ENCODE results near the gene XPR1.
"Not testable (repeated sequence)": the region's sequence is repeated elsewhere in the genome, so short reads cannot be mapped to it uniquely, and the experiment has no call there.

Gene XPR1

DNA sequence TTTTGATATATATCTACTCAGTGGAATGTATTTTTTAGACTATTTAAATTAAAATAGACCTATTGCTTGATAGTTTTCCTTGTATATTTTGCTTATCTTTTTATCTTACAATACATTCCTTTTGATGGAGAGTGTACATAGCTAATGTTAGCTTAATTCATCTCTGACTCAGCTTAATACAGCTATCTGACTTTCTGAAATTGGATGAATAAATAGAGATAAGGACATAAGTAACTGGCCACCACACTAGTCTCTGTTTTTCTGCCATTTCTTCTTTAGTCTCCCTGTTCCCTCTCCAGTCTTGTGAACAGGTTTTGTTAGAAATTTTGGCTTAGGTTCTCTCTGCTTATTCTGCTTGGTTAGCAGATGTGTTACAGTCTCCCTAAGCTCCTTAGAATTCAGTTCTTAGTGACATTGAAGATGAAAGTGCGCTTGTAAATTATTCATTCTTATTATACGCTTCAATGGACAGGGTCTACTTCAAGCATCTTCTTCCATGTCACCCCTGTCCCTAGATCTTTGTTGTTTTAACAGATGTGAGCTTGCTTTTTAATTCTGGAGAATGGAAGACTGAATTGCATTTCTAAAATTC, 59.6 kb downstream of the XPR1 start:
- Mint-ChIP-seq H3K4me1 (ENCODE audit: low read depth) (no peaks in the 10 kb centered on the region), H3K27ac (no peak overlapping the region), H3K9me3 (peaks cover 6% of the 10 kb centered on the region), H3K36me3 (ENCODE audit: low read depth) (peaks cover under 1% of the 10 kb centered on the region), H3K27me3 (ENCODE audit: low read depth) (no peaks in the 10 kb centered on the region), H3K4me3 (no peak overlapping the region)
- no peak for DNase-seq (ENCODE audit: low spot score)

DNA sequence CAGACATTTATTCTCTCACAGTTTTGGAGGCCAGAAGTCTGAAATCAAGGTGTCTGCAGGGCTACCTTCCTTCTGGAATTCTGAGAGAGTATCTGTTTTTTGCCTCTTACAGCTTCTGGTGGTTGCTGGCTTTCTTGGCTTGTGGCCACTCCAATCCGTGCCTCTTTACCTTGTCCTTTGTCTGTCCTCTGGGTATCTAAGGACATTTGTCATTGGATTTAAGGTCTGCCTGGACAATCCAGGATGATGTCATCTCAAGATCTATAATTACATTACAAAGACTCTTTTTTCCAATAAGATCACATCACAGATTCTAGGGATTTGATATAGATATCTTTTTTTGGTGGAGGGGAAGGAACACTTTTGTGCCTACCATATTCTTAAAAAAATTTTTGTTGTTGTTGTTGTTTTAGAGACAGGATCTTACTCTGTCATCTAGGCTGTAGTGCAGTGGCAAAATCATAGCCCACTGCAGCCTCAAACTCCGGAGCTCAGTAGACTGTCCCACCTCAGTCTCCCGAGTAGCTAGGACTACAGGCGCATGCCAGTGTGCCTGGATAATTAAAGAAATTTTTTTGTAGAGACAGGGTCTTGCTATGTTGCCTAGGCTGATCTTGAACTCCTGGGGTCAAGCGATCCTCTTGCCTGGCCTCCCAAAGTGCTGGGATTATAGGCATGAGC, 61.9 kb downstream of the XPR1 start:
- no peak for DNase-seq (ENCODE audit: low spot score)
- H3K4me3 Mint-ChIP-seq, result no peak overlapping the region
- H3K36me3 Mint-ChIP-seq (ENCODE audit: low read depth), result peaks cover 7% of the 10 kb centered on the region
- no peak overlapping the region for H3K27ac Mint-ChIP-seq
- no peaks in the 10 kb centered on the region for H3K27me3 Mint-ChIP-seq (ENCODE audit: low read depth)
- H3K4me1 Mint-ChIP-seq (ENCODE audit: low read depth), result no peaks in the 10 kb centered on the region
- H3K9me3 Mint-ChIP-seq, result peaks cover 27% of the 10 kb centered on the region

DNA sequence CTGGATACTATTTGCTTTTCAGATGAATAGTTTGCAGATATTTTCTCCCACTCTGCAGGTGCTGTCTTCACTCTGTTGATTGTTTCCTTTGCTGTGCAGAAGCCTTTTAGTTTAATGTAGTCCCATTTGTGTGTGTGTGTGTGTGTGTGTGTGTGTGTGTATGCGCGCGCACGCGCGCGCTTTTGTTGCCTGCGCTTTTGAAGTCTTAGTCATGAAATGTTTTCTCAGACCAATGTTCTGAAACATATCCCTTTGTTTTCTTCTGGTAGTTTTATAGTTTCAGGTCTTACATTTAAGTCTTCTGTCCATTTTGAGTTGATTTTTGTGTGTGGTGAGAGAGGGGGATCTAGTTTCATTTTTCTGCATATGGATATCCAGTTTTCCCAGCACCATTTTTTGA, 63.5 kb downstream of the XPR1 start:
- Mint-ChIP-seq H3K27ac (no peak overlapping the region), H3K27me3 (ENCODE audit: low read depth) (no peaks in the 10 kb centered on the region), H3K36me3 (ENCODE audit: low read depth) (peaks cover 9% of the 10 kb centered on the region), H3K4me3 (no peak overlapping the region), H3K4me1 (ENCODE audit: low read depth) (no peaks in the 10 kb centered on the region), H3K9me3 (peaks cover 29% of the 10 kb centered on the region)
- no peak for DNase-seq (ENCODE audit: low spot score)

DNA sequence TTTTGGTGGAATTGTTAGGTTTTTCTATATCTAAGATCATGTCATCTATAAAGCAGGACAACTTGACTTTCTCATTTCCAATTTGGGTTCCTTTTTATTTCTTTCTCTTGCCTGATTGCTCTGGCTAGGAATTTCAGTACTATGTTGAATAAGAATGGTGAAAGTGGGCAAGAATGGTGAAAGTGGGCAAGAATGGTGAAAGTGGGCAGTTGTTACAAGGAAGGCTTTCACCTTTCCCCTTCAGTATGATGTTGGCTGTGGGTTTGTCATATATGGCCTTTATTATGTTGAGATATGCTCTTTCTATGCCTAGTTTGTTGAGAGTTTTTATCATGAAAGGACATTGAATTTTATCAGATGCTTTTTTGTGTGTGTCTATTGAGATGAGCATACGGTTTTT, 64.5 kb downstream of the XPR1 start:
- Mint-ChIP-seq H3K4me1 (ENCODE audit: low read depth) (no peaks in the 10 kb centered on the region), H3K4me3 (no peak overlapping the region), H3K9me3 (peaks cover 29% of the 10 kb centered on the region), H3K36me3 (ENCODE audit: low read depth) (peaks cover 9% of the 10 kb centered on the region), H3K27ac (no peak overlapping the region), H3K27me3 (ENCODE audit: low read depth) (no peaks in the 10 kb centered on the region)
- no peak for DNase-seq (ENCODE audit: low spot score)

DNA sequence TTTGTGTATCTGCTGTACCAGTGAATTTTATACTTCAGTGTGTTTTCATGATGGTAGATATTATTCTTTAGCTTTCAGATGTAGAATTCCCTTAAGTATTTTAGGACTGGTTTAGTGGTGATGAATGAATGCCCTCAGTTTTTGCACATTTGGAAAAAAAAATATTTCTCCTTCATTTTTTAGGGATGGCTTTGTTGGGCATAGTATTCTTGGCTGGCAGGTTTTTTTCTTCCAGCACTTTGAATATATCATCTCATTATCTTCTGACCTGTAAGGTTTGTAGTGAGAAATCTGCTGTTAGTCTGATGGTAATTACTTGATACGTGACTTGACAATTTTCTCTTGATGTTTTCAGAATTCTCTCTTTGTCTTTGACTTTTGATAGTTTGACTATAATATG, 66.8 kb downstream of the XPR1 start:
- peaks cover 38% of the 10 kb centered on the region for H3K9me3 Mint-ChIP-seq
- H3K4me3 Mint-ChIP-seq, result no peak overlapping the region
- H3K27ac Mint-ChIP-seq, result no peak overlapping the region
- no peaks in the 10 kb centered on the region for H3K4me1 Mint-ChIP-seq (ENCODE audit: low read depth)
- no peaks in the 10 kb centered on the region for H3K27me3 Mint-ChIP-seq (ENCODE audit: low read depth)
- peaks cover 15% of the 10 kb centered on the region for H3K36me3 Mint-ChIP-seq (ENCODE audit: low read depth)
- DNase-seq (ENCODE audit: low spot score), result no peak

DNA sequence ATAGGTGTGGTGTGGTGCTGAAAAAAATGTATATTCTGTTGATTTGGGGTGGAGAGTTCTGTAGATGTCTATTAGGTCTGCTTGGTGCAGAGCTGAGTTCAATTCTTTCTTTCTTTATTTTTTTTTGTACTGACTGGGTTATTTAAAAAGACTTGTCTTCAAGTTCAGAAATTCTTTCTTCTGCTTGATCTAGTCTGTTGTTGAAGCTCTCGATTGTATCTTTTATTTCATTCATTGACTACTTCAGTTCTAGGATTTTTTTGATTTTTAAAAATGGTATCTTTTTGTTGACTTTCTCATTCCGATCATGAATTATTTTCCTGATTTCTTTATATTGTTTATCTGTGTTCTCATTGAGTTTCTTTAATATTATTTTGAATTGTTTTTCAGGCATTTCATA, 70.6 kb downstream of the XPR1 start:
- Mint-ChIP-seq H3K36me3 (ENCODE audit: low read depth) (peaks cover 13% of the 10 kb centered on the region), H3K9me3 (peaks cover 23% of the 10 kb centered on the region)
- H3K27ac Mint-ChIP-seq; H3K4me3 Mint-ChIP-seq; H3K4me1 Mint-ChIP-seq (ENCODE audit: low read depth); H3K27me3 Mint-ChIP-seq (ENCODE audit: low read depth); DNase-seq (ENCODE audit: low spot score): not testable (repeated sequence)

DNA sequence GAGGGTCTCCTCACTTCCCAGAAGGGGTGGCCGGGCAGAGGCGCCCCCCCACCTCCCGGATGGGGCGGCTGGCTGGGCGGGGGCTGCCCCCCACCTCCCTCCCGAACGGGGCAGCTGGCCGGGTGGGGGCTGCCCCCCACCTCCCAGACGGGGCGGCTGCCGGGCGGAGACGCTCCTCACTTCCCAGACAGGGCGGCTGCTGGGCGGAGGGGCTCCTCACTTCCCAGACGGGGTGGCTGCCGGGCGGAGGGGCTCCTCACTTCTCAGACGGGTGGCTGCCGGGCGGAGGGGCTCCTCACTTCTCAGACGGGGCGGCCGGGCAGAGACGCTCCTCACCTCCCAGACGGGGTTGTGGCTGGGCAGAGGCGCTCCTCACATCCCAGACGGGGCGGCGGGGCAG, 78.9 kb downstream of the XPR1 start:
- not testable (repeated sequence) for H3K27ac Mint-ChIP-seq; DNase-seq (ENCODE audit: low spot score); H3K27me3 Mint-ChIP-seq (ENCODE audit: low read depth); H3K4me1 Mint-ChIP-seq (ENCODE audit: low read depth); H3K36me3 Mint-ChIP-seq (ENCODE audit: low read depth); H3K4me3 Mint-ChIP-seq
- H3K9me3 Mint-ChIP-seq, result peaks cover 26% of the 10 kb centered on the region

DNA sequence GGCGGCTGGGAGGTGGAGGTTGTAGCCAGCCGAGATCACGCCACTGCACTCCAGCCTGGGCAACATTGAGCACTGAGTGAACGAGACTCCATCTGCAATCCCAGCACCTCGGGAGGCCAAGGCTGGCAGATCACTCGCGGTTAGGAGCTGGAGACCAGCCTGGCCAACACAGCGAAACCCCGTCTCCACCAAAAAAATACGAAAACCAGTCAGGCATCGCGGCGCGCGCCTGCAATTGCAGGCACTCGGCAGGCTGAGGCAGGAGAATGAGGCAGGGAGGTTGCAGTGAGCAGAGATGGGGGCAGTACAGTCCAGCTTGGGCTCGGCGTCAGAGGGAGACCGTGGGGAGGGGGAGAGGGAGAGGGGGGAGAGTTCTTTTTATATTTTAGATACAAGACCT, 79.4 kb downstream of the XPR1 start:
- H3K4me3 Mint-ChIP-seq; H3K27ac Mint-ChIP-seq; H3K27me3 Mint-ChIP-seq (ENCODE audit: low read depth); DNase-seq (ENCODE audit: low spot score); H3K4me1 Mint-ChIP-seq (ENCODE audit: low read depth); H3K36me3 Mint-ChIP-seq (ENCODE audit: low read depth): not testable (repeated sequence)
- H3K9me3 Mint-ChIP-seq, result peaks cover 26% of the 10 kb centered on the region

DNA sequence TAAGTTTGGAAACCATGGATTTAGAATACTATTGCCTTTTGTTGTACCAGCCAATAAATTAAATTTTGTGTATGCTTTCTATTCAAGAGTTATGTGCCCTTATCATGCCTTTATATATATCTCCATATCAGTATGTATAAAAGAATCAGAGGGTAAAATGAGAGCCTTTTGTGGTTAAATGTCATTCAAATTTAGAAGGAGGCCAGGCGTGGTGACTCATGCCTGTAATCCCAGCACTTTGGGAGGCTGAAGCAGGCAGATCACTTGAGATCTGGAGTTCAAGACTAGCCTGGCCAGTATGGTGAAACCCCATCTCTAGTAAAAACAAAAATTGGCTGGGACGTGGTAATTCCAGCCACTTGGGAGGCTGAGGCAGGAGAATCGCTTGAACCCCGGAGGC, 88.9 kb downstream of the XPR1 start:
- Mint-ChIP-seq H3K36me3 (ENCODE audit: low read depth) (no peaks in the 10 kb centered on the region), H3K4me3 (no peak overlapping the region)
- DNase-seq (ENCODE audit: low spot score), result no peak

DNA sequence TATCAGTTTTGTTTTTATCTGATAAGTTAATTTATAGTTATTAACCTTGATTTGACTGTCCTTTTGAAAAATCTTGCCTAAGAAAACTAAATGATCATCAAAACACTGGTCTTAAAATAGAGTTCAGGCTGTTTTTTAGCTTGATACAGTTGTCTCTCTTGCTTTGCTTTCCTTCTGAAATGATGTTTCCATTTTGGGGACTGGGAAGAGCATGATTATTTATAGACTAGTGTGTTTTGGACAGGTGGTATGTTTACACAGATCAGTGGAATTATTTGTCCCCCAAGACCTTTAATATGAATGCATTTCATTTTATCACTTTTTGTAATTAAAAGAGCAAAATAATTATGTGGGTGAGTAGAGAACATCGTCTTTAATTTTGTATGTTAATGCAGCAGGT, 90.8 kb downstream of the XPR1 start:
- no peaks in the 10 kb centered on the region for H3K27me3 Mint-ChIP-seq (ENCODE audit: low read depth)
- no peak for DNase-seq (ENCODE audit: low spot score)
- H3K36me3 Mint-ChIP-seq (ENCODE audit: low read depth), result no peaks in the 10 kb centered on the region
- peaks cover 4% of the 10 kb centered on the region for H3K9me3 Mint-ChIP-seq
- no peak overlapping the region for H3K27ac Mint-ChIP-seq
- no peak overlapping the region for H3K4me3 Mint-ChIP-seq
- no peaks in the 10 kb centered on the region for H3K4me1 Mint-ChIP-seq (ENCODE audit: low read depth)

More for the DNA sequence above, 88.9 kb downstream of the XPR1 start:
- no peaks in the 10 kb centered on the region for H3K4me1 Mint-ChIP-seq (ENCODE audit: low read depth)
- H3K27ac Mint-ChIP-seq, result no peak overlapping the region
- no peaks in the 10 kb centered on the region for H3K27me3 Mint-ChIP-seq (ENCODE audit: low read depth)
- H3K9me3 Mint-ChIP-seq, result peaks cover 4% of the 10 kb centered on the region

DNA sequence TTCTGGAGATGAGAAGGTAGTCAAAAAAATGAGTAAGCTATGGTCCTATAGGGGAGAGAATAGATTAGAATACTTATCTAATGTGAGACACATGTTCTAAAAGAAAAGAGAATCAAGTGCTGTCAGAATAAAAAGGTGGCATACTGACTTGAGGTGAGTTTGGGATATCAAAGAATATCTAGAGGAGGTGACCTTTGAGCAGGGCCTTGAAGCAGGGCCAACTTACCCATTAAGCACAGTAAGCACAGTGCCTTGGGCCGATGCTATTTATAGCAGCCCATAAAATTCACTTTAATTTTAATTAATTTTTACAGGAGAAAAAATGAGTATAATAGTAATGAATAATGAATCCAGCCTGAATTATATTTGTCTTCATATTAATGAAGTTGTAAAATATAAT, 92.2 kb downstream of the XPR1 start:
- H3K36me3 Mint-ChIP-seq (ENCODE audit: low read depth), result peaks cover 4% of the 10 kb centered on the region
- H3K9me3 Mint-ChIP-seq, result peaks cover 14% of the 10 kb centered on the region
- H3K4me3 Mint-ChIP-seq, result no peak overlapping the region
- no peaks in the 10 kb centered on the region for H3K27me3 Mint-ChIP-seq (ENCODE audit: low read depth)
- DNase-seq (ENCODE audit: low spot score), result no peak
- no peak overlapping the region for H3K27ac Mint-ChIP-seq
- H3K4me1 Mint-ChIP-seq (ENCODE audit: low read depth), result no peaks in the 10 kb centered on the region

DNA sequence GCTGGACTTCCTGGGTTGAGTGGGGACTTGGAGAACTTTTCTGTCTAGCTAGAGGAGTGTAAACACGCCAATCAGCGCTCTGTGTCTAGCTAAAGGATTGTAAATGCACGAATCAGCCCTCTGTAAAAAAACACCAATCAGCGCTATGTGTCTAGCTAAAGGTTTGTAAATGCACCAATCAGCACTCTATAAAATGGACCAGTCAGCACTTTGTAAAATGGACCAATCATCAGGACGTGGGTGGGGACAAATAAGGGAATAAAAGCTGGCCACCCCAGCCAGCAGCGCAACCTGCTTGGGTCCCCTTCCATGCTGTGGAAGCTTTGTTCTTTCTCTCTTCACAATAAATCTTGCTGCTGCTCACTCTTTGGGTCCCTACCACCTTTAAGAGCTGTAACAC, 94.2 kb downstream of the XPR1 start:
- not testable (repeated sequence) for H3K4me3 Mint-ChIP-seq; H3K27me3 Mint-ChIP-seq (ENCODE audit: low read depth); H3K4me1 Mint-ChIP-seq (ENCODE audit: low read depth); DNase-seq (ENCODE audit: low spot score); H3K36me3 Mint-ChIP-seq (ENCODE audit: low read depth); H3K27ac Mint-ChIP-seq
- peaks cover 34% of the 10 kb centered on the region for H3K9me3 Mint-ChIP-seq

DNA sequence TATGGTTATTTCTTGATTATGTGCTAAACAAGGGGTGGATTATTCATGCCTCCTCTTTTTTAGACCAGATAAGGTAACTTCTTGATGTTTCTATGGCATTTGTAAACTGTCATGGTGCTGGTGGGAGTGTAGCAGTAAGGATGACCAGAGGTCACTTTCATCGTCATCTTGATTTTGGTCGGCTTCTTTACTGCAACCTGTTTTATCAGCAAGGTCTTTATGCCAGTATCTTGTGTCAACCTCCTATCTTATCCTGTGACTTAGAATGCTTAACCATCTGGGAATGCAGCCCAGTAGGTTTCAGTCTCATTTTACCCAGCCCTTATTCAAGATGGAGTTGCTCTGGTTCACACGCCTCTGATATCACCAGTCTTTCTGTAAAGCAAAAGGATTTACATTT, 95.9 kb downstream of the XPR1 start:
- not testable (repeated sequence) for H3K4me1 Mint-ChIP-seq (ENCODE audit: low read depth); H3K27me3 Mint-ChIP-seq (ENCODE audit: low read depth); H3K27ac Mint-ChIP-seq; H3K36me3 Mint-ChIP-seq (ENCODE audit: low read depth); H3K4me3 Mint-ChIP-seq; DNase-seq (ENCODE audit: low spot score)
- H3K9me3 Mint-ChIP-seq, result peaks cover 45% of the 10 kb centered on the region

DNA sequence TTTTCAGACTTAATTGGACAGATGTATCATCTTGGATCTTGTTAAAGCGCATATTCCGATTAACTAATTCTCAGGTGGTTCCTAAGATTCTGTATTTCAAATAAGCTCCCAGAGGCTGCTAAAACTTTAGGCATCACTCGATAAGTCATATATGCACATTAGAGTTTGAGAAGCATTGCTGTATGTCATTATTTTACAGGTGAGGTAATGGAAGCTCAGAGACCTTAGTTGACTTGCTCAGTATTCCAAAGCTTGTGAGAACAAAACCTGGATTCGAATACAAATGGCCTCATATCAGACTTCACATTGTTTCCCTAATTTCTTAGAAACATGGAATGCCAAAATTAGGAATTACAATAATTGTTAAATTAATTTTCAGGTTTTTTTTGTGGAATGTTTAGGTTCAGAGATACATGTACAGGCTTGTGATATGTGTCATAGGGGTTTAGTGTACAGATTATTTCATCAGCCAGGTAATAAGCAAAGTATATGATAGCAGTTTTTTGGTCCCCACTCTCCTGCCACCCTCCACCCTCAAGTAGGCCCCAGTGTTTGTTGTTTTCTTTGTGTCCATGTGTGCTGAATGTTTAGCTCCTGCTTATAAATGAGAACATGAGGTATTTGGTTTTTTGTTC, 96.8 kb downstream of the XPR1 start:
- peaks cover 51% of the 10 kb centered on the region for H3K9me3 Mint-ChIP-seq
- H3K27ac Mint-ChIP-seq, result no peak overlapping the region
- no peaks in the 10 kb centered on the region for H3K4me1 Mint-ChIP-seq (ENCODE audit: low read depth)
- no peaks in the 10 kb centered on the region for H3K27me3 Mint-ChIP-seq (ENCODE audit: low read depth)
- no peak for DNase-seq (ENCODE audit: low spot score)
- no peak overlapping the region for H3K4me3 Mint-ChIP-seq
- peaks cover 7% of the 10 kb centered on the region for H3K36me3 Mint-ChIP-seq (ENCODE audit: low read depth)

DNA sequence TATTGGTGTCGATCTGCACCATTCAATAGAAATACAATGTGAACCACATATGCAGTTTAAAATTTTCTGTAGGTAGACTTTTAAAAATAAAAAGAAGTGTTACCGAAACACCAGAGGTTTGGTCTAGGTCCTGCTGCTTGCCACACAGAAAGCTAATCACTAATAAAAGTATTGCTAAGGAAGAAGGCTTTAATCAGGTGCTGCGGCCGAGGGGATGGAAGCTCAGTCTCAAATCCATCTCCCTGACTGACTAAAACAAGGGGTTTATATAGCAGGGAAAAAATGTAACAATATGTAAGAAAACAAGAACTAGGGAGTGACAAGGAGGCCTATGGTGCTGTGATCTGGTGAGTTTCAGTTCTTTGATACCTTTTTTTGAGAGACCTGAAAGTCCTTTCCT, 99.3 kb downstream of the XPR1 start:
- Mint-ChIP-seq H3K27me3 (ENCODE audit: low read depth) (no peaks in the 10 kb centered on the region), H3K4me3 (no peak overlapping the region), H3K9me3 (peaks cover 69% of the 10 kb centered on the region), H3K4me1 (ENCODE audit: low read depth) (no peaks in the 10 kb centered on the region), H3K36me3 (ENCODE audit: low read depth) (peaks cover 15% of the 10 kb centered on the region), H3K27ac (no peak overlapping the region)
- no peak for DNase-seq (ENCODE audit: low spot score)
